Psoas muscle (tissue), 8 donors: ENCODE results near the gene ADGRG1. TPM values are rescaled to one million over a fixed set of nuclear protein-coding genes. Genes with fewer than 3 reads are reported as not detected.

Source experiments
- ATAC-seq, 4 donors: fragments of 200-7000 bp; cut with Tn5 transposase; one replicate each; pipeline ENCODE4 v1.9.1; 2020; ENCODE audit warnings: moderate library complexity in 3 of 4, mild to moderate bottlenecking in 2 of 4
- DNase-seq, 2 donors: peaks; one replicate each; pipeline ENCODE4 v3.0.0-alpha.2; 2020
- H3K27ac ChIP-seq: fragments of 200-600 bp; one replicate; pipeline ENCODE4 v1.8.0; 2022
- H3K27me3 ChIP-seq, 3 donors: fragments of 200-600 bp in 1 of 3; one replicate each; pipeline versions ENCODE4 v1.6.1 to v1.8.0; 2013 to 2022; ENCODE audit warnings: low read length in 2 of 3, mild to moderate bottlenecking in 2 of 3, moderate library complexity in 1 of 3; ENCODE audit not compliant: insufficient read depth in 3 of 3
- H3K36me3 ChIP-seq, 2 donors: fragments of 200-600 bp in 1 of 2; one replicate each; pipeline versions ENCODE4 v1.6.1 to v1.8.0; 2013 to 2022; ENCODE audit warnings: low read depth in 1 of 2, mild to moderate bottlenecking in 1 of 2, moderate library complexity in 1 of 2; ENCODE audit not compliant: insufficient read depth in 1 of 2
- H3K4me1 ChIP-seq: fragments of 200-600 bp; one replicate; pipeline ENCODE4 v1.8.0; 2022
- H3K4me3 ChIP-seq: fragments of 200-600 bp; one replicate; pipeline ENCODE4 v1.8.0; 2022; ENCODE audit warnings: mild to moderate bottlenecking
- H3K9me3 ChIP-seq: fragments of 200-600 bp; one replicate; pipeline ENCODE4 v1.8.0; 2022
- WGBS, 3 donors: extraction: QIAGEN DNeasy Blood & Tissue Kit; methylation state at CpG; one replicate each; pipeline versions ENCODE4 v1.1.6 to v1.1.7; 2013; 5-methylcytosine and 5-hydroxymethylcytosine counted together
- intact Hi-C, 2 donors: fragments of 100-400 bp; cut with DNase I; formaldehyde crosslinking; loops; one replicate each; pipeline versions ENCODE4 v1.11.0 to v1.14.2; 2022
- polyA plus RNA-seq, 3 donors: library from polyadenylated mRNA; stranded (reverse); fragments of 200-250 nt; gene quantifications; one replicate each; pipeline ENCODE4 v1.2.3, GENCODE V29; 2013
- total RNA-seq, 4 donors: library from RNA; stranded (reverse); fragmentation: NEBNext Ultra II Directional in 2 of 4; extraction: Animal tissue kit (Norgen Biotek cat#: 25700) in 2 of 4; gene quantifications; one replicate each; pipeline versions ENCODE4 v1.2.1 to v1.2.4, GENCODE V29; 2021 to 2023
- TF ChIP-seq, protein P1 (sequence below): fragments of 200-600 bp; IDR thresholded peaks from one replicate; pipeline ENCODE4 v1.8.0; 2022; ENCODE audit warnings: antibody characterized with exemption
- donor health status: healthy with polysubstance abuse.
- donor health status: DM: no; HTN: no; CAD: no; lungs with moderate emphysema.
- donor health status: Bipolar disorder and iron deficiency.
- donor health status: healthy.
- donor health status: DM: yes; HTN: yes; CAD: no.
- donor health status: DM: no; HTN: no; CAD: no.
- donor health status: DM: no; HTN: no; CAD: no.
- donor health status: DM: yes; HTN: yes; CAD: no.

ADGRG1 gene
- total and polyA plus RNA-seq, 7 donors: 5.3 to 19.4 (median 14.2) TPM

- ATAC-seq (no peak), DNase-seq (no peak)
- Histone ChIP-seq H3K36me3 (no peaks in the 10 kb centered on the region), H3K27ac (no peak overlapping the region), H3K27me3 (peaks cover 0 to 14% (median 0%) of the 10 kb centered on the region in 3 donors), H3K4me1 (peaks cover 4% of the 10 kb centered on the region), H3K9me3 (no peaks in the 10 kb centered on the region), H3K4me3 (no peak overlapping the region)
- TF ChIP-seq, protein P1, sequence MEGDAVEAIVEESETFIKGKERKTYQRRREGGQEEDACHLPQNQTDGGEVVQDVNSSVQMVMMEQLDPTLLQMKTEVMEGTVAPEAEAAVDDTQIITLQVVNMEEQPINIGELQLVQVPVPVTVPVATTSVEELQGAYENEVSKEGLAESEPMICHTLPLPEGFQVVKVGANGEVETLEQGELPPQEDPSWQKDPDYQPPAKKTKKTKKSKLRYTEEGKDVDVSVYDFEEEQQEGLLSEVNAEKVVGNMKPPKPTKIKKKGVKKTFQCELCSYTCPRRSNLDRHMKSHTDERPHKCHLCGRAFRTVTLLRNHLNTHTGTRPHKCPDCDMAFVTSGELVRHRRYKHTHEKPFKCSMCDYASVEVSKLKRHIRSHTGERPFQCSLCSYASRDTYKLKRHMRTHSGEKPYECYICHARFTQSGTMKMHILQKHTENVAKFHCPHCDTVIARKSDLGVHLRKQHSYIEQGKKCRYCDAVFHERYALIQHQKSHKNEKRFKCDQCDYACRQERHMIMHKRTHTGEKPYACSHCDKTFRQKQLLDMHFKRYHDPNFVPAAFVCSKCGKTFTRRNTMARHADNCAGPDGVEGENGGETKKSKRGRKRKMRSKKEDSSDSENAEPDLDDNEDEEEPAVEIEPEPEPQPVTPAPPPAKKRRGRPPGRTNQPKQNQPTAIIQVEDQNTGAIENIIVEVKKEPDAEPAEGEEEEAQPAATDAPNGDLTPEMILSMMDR: no peak
- intact Hi-C loops: no loop called here
- 77 to 79% (median 79%) methylated on average over 17 of the region's 17 CpGs for WGBS, 3 donors
Observed at GRCh38 chr16:57603115-57604024, 25.1 kb upstream of the ADGRG1 start.

DNA sequence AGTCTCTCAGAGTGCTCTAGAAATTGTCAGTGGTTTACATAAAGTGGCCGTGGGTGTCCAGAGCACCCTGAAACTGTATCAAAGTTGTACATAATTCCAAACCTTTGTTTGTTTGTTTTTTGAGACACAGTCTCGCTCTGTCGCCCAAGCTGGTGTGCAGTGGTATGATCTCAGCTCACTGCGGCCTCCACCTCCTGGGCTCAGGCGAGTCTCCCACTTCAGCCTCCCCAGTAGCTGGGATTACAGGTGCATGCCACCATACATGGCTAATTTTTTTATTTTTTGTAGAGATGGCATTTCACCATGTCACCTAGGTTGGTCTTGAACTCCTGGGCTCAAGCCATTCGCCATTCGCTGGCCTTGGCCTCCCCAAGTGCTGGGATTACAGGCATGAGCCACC, 24.3 kb upstream of the ADGRG1 start:
- TF ChIP-seq, protein P1: no peak
- ATAC-seq (no peak), DNase-seq (no peak)
- Histone ChIP-seq H3K4me1 (peaks cover 4% of the 10 kb centered on the region), H3K36me3 (no peaks in the 10 kb centered on the region), H3K4me3 (no peak overlapping the region), H3K27me3 (peaks cover 0 to 14% (median 0%) of the 10 kb centered on the region in 3 donors), H3K27ac (no peak overlapping the region), H3K9me3 (no peaks in the 10 kb centered on the region)
- 96 to 98% (median 97%) methylated on average over 7 of the region's 7 CpGs for WGBS, 3 donors
- intact Hi-C loops: no loop called here

DNA sequence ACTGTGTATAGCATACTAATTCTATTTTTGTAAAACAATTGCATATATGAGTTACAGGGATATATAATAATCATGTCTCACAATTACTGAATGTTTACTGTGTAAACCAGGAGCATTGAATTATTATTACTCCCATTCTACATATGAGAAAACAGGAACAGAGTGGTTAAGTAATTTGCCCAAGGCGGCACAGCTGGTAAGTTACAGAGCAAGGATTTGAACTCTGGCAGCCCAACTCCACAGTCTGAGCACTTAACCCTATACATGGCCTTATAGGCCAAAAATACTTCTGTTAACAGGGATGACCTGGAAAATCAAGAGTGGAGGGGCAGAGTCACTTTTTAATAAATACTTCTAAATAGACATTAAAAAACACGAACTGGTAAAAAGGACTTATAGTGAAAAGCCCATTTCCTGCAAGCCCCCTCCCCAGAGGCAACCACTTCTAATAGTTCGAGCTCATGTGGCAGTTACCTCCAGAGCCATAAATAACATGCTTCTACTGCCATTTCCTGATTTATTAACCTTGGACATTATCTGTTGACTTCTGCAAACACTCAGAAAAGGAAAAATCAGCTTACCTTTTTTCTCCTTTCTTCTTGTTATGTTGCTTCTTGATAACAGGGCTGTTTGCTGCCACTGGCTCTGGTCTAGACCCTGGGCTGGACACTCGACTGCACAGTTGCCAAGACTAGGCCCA, 22.1 kb upstream of the ADGRG1 start:
- H3K27me3 ChIP-seq: peaks cover 0 to 4% (median 0%) of the 10 kb centered on the region in 3 donors
- WGBS, 3 donors: 56 to 67% (median 64%) methylated on average over 4 of the region's 4 CpGs

GRCh38 chr16:57606847-57607501, 21.5 kb upstream of the ADGRG1 start:
- Histone ChIP-seq H3K4me3 (no peak overlapping the region), H3K4me1 (no peaks in the 10 kb centered on the region), H3K27ac (no peak overlapping the region), H3K9me3 (no peaks in the 10 kb centered on the region), H3K36me3 (no peaks in the 10 kb centered on the region), H3K27me3 (peaks cover 0 to 3% (median 0%) of the 10 kb centered on the region in 3 donors)
- TF ChIP-seq, protein P1: no peak
- ATAC-seq (no peak), DNase-seq (no peak)
- intact Hi-C loops: no loop called here
- 49 to 56% (median 55%) methylated on average over 11 of the region's 11 CpGs for WGBS, 3 donors

More for the DNA sequence above, 22.1 kb upstream of the ADGRG1 start:
- DNase-seq: no peak
- no peaks in the 10 kb centered on the region for H3K9me3 ChIP-seq
- H3K36me3 ChIP-seq: no peaks in the 10 kb centered on the region
- TF ChIP-seq, protein P1: no peak
- no peak overlapping the region for H3K4me3 ChIP-seq
- no peak overlapping the region for H3K27ac ChIP-seq
- intact Hi-C loops: no loop called here
- ATAC-seq: no peak
- H3K4me1 ChIP-seq: no peaks in the 10 kb centered on the region
